Measurements from ENCODE around the gene TRPM5. TPM values are rescaled to one million over a fixed set of nuclear protein-coding genes. Genes with fewer than 3 reads are reported as not detected.

Gene TRPM5
- total and polyA plus RNA-seq, 8 donors = 0.15 to 11.6 (median 0.45) TPM; not detected in 1

GRCh38 chr11:2409126-2409525 lies 35.2 kb downstream of the TRPM5 start:
- Histone ChIP-seq H3K4me3 (no peak overlapping the region), H3K36me3 (peaks cover 0 to 6% (median 5%) of the 10 kb centered on the region in 4 donors), H3K9me3 (no peaks in the 10 kb centered on the region), H3K4me1 (peaks cover 0 to 7% (median 2%) of the 10 kb centered on the region in 4 donors), H3K27ac (no peak overlapping the region), H3K27me3 (peaks cover 0 to 12% (median 11%) of the 10 kb centered on the region in 3 donors)
- WGBS, 5 donors = 63 to 81% (median 75%) methylated on average over 15 to 16 of the region's 16 CpGs
- TF ChIP-seq, protein P1, sequence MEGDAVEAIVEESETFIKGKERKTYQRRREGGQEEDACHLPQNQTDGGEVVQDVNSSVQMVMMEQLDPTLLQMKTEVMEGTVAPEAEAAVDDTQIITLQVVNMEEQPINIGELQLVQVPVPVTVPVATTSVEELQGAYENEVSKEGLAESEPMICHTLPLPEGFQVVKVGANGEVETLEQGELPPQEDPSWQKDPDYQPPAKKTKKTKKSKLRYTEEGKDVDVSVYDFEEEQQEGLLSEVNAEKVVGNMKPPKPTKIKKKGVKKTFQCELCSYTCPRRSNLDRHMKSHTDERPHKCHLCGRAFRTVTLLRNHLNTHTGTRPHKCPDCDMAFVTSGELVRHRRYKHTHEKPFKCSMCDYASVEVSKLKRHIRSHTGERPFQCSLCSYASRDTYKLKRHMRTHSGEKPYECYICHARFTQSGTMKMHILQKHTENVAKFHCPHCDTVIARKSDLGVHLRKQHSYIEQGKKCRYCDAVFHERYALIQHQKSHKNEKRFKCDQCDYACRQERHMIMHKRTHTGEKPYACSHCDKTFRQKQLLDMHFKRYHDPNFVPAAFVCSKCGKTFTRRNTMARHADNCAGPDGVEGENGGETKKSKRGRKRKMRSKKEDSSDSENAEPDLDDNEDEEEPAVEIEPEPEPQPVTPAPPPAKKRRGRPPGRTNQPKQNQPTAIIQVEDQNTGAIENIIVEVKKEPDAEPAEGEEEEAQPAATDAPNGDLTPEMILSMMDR (IDR thresholded peaks at IDR 0.05) = no peak
- TF ChIP-seq POLR2AphosphoS5 (IDR thresholded peaks at IDR 0.05) (no peak), POLR2A (IDR thresholded peaks at IDR 0.05) (no peak), EP300 (IDR thresholded peaks at IDR 0.05) (no peak)
- DNase-seq = peak in 1 of 2 donors; percentile 58
- intact Hi-C loops (cut with DNase I; ENCODE audit: low total_unique reads) = loop anchor here (5.0 kb wide), 1 partner anchor 212 kb away; no protein-coding TSS in a partner anchor

DNA sequence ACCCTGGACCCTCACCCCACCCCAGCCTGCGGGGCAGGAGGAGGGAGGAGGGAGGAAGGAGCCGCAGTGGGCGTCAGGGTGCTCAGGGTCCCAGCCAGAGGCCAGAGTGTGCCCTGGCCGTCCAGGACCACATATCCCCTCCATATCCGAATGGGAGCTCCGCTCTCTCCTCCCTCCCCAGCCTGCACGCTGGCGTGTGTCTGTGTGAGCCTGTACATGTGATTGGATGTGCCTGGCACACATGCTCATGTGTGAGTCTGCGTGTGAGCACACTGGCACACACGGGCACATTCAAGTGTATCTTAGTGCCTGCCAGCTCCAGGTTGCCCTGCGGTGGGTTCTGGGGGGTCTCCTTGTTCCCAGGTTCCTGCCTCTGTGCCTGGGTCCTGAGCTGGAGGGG lies 35.6 kb downstream of the TRPM5 start:
- H3K27me3 ChIP-seq = peaks cover 0 to 12% (median 11%) of the 10 kb centered on the region in 3 donors
- intact Hi-C loops (cut with DNase I; ENCODE audit: low total_unique reads) = loop anchor here (5.0 kb wide), 1 partner anchor 211 kb away; no protein-coding TSS in a partner anchor
- no peaks in the 10 kb centered on the region for H3K9me3 ChIP-seq
- DNase-seq = no peak
- H3K4me3 ChIP-seq = no peak overlapping the region
- peak overlapping the region in 1 of 5 donors; percentile 4 for H3K27ac ChIP-seq
- peaks cover 0 to 7% (median 2%) of the 10 kb centered on the region in 4 donors for H3K4me1 ChIP-seq
- TF ChIP-seq, protein P1 (IDR thresholded peaks at IDR 0.05) = no peak
- TF ChIP-seq POLR2A (IDR thresholded peaks at IDR 0.05) (no peak), POLR2AphosphoS5 (IDR thresholded peaks at IDR 0.05) (no peak), EP300 (IDR thresholded peaks at IDR 0.05) (no peak)
- 77 to 83% (median 81%) methylated on average over 1 to 11 of the region's 11 CpGs for WGBS, 5 donors
- H3K36me3 ChIP-seq = peaks cover 4 to 11% (median 9%) of the 10 kb centered on the region in 4 donors

GRCh38 chr11:2406878-2407410 lies 37.4 kb downstream of the TRPM5 start:
- WGBS, 5 donors = 34 to 80% (median 50%) methylated on average over 9 to 24 of the region's 24 CpGs
- H3K4me3 ChIP-seq = no peak overlapping the region
- no peak for DNase-seq
- intact Hi-C loops (cut with DNase I; ENCODE audit: low total_unique reads) = loop anchor here (5.0 kb wide), 1 partner anchor 210 kb away; no protein-coding TSS in a partner anchor
- H3K27ac ChIP-seq = no peak overlapping the region
- H3K4me1 ChIP-seq = peaks cover 2 to 18% (median 10%) of the 10 kb centered on the region in 4 donors
- TF ChIP-seq POLR2AphosphoS5 (IDR thresholded peaks at IDR 0.05) (no peak), POLR2A (IDR thresholded peaks at IDR 0.05) (no peak), EP300 (IDR thresholded peaks at IDR 0.05) (no peak)
- TF ChIP-seq, protein P1 (IDR thresholded peaks at IDR 0.05) = no peak
- H3K36me3 ChIP-seq = peaks cover 19 to 28% (median 26%) of the 10 kb centered on the region in 4 donors
- H3K9me3 ChIP-seq = no peaks in the 10 kb centered on the region
- peaks cover 0 to 12% (median 11%) of the 10 kb centered on the region in 3 donors for H3K27me3 ChIP-seq

- H3K36me3 ChIP-seq = peaks cover 19 to 30% (median 27%) of the 10 kb centered on the region in 4 donors
- intact Hi-C loops (cut with DNase I; ENCODE audit: low total_unique reads) = loop anchor here (5.0 kb wide), 1 partner anchor 209 kb away; no protein-coding TSS in a partner anchor
- no peaks in the 10 kb centered on the region for H3K9me3 ChIP-seq
- peaks cover 7 to 23% (median 15%) of the 10 kb centered on the region in 4 donors for H3K4me1 ChIP-seq
- TF ChIP-seq, protein P1 (IDR thresholded peaks at IDR 0.05) = no peak
- TF ChIP-seq POLR2A (IDR thresholded peaks at IDR 0.05) = no peak
- TF ChIP-seq EP300 (IDR thresholded peaks at IDR 0.05) = no peak
- TF ChIP-seq POLR2AphosphoS5 (IDR thresholded peaks at IDR 0.05) = no peak
- DNase-seq = no peak
- no peak overlapping the region for H3K27ac ChIP-seq
- 86 to 88% (median 87%) methylated on average over 10 to 14 of the region's 14 CpGs for WGBS, 5 donors
- H3K4me3 ChIP-seq = no peak overlapping the region
- peaks cover 0 to 12% (median 11%) of the 10 kb centered on the region in 3 donors for H3K27me3 ChIP-seq
Measured at GRCh38 chr11:2406451-2406850, 37.9 kb downstream of the TRPM5 start.

All from stomach (tissue), 9 donors.